ENCODE results near the gene TBCD. TPM values are rescaled to one million over a fixed set of nuclear protein-coding genes. Genes with fewer than 3 reads are reported as not detected.

The TBCD gene
- total RNA-seq, 1 donor from 2014 or later = 84.8 TPM

DNA sequence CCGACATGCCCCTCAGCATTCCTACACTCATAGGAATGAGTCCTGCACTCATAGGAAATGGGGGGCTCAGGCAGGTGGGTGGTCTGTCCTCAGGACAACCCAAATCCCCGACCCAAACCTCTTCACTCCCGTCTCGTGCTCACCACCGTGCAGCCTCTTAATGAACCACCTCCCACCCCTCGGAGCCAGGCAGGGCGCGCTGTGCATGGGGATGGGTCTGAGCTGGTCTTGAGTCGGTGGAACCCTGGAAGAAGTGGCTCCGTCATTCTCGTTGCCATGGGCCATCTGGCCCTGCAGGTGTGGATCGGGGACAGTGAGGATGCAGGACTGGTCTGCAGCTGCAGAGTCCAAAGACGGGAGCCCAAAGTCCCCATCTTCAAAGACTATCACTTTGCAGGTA lies 47.0 kb upstream of the TBCD start:
- H3K36me3 ChIP-seq = no peaks in the 10 kb centered on the region
- DNase-seq = no peak
- ATAC-seq = no peak
- no peaks in the 10 kb centered on the region for H3K27me3 ChIP-seq (ENCODE audit: low read depth)
- no peak overlapping the region for H3K27ac ChIP-seq
- H3K9me3 ChIP-seq = no peaks in the 10 kb centered on the region
- intact Hi-C loops (cut with DNase I) = no loop called here
- H3K4me3 ChIP-seq = no peak overlapping the region
- H3K4me1 ChIP-seq = no peaks in the 10 kb centered on the region
- TF ChIP-seq, protein P1, sequence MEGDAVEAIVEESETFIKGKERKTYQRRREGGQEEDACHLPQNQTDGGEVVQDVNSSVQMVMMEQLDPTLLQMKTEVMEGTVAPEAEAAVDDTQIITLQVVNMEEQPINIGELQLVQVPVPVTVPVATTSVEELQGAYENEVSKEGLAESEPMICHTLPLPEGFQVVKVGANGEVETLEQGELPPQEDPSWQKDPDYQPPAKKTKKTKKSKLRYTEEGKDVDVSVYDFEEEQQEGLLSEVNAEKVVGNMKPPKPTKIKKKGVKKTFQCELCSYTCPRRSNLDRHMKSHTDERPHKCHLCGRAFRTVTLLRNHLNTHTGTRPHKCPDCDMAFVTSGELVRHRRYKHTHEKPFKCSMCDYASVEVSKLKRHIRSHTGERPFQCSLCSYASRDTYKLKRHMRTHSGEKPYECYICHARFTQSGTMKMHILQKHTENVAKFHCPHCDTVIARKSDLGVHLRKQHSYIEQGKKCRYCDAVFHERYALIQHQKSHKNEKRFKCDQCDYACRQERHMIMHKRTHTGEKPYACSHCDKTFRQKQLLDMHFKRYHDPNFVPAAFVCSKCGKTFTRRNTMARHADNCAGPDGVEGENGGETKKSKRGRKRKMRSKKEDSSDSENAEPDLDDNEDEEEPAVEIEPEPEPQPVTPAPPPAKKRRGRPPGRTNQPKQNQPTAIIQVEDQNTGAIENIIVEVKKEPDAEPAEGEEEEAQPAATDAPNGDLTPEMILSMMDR (IDR thresholded peaks at IDR 0.05) = no peak

DNA sequence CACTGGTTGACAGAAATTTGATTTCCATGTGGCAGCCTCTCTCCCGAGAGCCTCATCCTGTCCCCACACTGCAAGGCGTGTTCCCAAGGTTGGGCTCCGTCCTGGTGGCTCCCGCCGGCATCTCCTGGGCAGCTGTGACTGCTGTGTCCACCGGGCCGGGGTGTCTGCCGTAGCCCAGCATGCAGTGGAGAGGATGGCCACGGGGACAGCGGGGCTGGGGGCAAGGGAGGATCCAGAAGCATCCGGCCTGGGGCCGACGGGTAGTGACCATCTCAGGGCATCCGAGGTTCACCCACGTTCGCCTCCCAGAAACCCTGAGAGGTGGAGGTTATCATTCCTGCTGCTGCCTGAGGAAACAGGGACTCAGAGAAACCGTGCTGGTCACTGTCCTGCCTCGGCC lies 46.1 kb upstream of the TBCD start:
- Histone ChIP-seq H3K27ac (no peak overlapping the region), H3K27me3 (ENCODE audit: low read depth) (peaks cover 5% of the 10 kb centered on the region), H3K4me3 (no peak overlapping the region), H3K36me3 (no peaks in the 10 kb centered on the region), H3K9me3 (no peaks in the 10 kb centered on the region), H3K4me1 (no peaks in the 10 kb centered on the region)
- TF ChIP-seq, protein P1 (IDR thresholded peaks at IDR 0.05) = no peak
- no peak for ATAC-seq
- no peak for DNase-seq
- intact Hi-C loops (cut with DNase I) = no loop called here

DNA sequence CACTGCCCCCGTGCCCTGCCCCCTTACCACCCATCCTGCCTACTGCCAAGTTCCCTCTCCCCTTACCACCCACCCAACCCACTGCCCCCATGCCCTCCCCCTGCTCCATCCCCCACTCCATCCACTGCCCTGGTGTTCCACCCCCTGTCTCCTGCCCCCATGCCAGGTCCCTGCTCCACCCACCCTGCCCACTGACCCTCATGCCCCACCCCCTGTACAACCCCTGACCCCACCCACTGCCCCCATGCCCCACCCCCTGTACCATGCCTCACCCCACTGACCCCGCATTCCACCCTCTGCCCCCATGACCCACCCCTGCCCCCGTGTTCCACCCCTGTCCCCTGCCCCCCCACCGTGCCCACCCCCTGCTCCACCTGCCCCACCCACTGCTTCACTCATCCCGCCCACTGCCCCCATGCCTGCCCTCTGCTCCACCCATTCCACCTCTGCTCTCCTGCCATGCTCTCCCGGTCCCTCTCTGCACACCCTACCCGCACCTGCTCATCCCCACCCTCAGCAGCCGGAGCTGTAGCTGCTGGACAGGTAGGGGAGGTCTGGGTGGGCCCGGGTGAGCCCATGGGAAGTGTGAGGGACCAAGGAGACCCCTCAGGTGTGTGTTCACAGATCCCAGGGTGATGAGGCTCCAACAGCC lies 42.7 kb upstream of the TBCD start:
- TF ChIP-seq, protein P1 (IDR thresholded peaks at IDR 0.05) = no peak
- peaks cover 5% of the 10 kb centered on the region for H3K27me3 ChIP-seq (ENCODE audit: low read depth)
- no peaks in the 10 kb centered on the region for H3K9me3 ChIP-seq
- no peak overlapping the region for H3K27ac ChIP-seq
- ATAC-seq = no peak
- intact Hi-C loops (cut with DNase I) = no loop called here
- no peaks in the 10 kb centered on the region for H3K36me3 ChIP-seq
- no peak for DNase-seq
- H3K4me3 ChIP-seq = no peak overlapping the region
- no peaks in the 10 kb centered on the region for H3K4me1 ChIP-seq

DNA sequence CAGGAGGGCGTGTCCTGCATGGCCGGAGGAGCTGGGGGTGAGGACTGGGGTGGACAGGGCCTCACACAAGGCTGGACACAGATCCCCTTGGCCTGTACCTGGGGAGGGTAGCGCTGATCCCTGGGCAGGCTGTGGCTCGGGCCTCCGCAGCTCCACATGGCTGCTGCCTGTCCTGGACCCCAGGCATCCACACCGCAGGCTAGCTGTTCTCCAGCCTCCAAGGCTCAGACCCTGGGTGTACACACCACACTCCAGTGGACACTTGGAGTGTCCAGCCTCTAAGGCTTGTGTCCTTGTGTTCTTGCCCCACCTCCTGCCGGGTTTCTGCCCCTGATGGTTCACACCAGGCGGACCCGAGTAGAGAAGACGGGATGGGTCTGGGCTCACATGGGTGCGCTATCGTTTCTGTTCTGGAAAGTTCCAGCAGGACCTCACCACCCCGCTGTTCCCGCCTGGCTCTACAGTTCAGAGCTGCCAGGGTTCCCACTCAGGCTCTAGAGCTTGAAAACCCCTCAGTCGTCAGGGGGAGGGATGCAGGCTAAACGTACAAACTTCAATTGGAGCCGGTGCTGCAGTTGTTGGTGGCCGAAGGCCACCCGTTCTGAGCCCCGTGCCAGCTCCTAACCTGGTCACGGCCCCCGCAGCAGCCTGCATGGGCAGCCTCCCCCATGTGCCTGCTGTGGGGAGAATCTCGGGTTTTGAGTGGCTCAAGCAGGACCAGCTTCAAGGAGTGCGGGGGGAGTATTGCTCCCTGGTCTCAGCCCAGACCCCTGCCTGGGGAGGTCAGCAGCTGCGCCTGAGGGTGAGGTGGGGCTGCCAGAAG lies 42.0 kb upstream of the TBCD start:
- Histone ChIP-seq H3K9me3 (no peaks in the 10 kb centered on the region), H3K4me1 (no peaks in the 10 kb centered on the region), H3K27me3 (ENCODE audit: low read depth) (peaks cover 5% of the 10 kb centered on the region), H3K27ac (no peak overlapping the region), H3K4me3 (no peak overlapping the region), H3K36me3 (no peaks in the 10 kb centered on the region)
- intact Hi-C loops (cut with DNase I) = no loop called here
- TF ChIP-seq, protein P1 (IDR thresholded peaks at IDR 0.05) = no peak
- DNase-seq = no peak
- no peak for ATAC-seq

DNA sequence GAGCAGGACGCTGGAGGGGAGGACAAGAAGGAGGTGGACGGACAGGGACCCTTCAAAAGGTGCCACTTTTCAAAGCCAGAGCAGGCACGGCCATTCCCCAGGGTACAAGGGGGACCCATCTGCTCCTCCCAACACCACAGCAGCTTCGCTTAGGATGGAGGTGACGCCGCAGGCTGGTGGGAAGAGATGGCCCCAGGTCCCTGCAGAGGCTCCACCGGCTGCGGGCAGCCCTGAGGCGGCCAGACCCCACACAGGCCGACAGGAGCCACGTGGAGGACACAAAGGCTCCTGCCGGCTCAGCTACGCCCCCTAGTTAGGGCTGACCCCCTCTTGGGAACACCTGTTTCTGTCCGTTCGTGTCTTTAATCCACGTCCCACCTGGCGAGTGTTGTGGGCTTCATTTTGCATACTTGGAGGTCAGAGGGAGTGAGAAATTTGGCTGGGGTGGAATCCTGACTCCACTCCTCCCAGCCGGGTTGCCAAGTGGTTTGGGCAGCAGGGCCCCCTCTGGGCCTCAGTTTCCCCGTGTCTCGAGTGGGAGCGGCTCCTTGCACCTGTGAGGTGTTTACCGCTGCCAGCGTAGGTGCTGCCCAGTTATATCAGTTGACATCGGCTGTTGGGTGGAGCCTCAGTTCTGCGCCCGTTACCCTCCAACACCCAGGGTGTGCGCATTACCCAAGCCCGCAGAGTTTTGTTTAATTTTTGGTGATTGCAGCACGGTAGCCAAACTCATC lies 41.2 kb upstream of the TBCD start:
- ATAC-seq = no peak
- TF ChIP-seq, protein P1 (IDR thresholded peaks at IDR 0.05) = no peak
- no peak for DNase-seq
- Histone ChIP-seq H3K4me3 (no peak overlapping the region), H3K27ac (no peak overlapping the region), H3K4me1 (peaks cover under 1% of the 10 kb centered on the region), H3K27me3 (ENCODE audit: low read depth) (peaks cover 5% of the 10 kb centered on the region), H3K36me3 (no peaks in the 10 kb centered on the region), H3K9me3 (no peaks in the 10 kb centered on the region)
- intact Hi-C loops (cut with DNase I) = no loop called here

All from lower lobe of right lung (tissue), 2 donors.